A673 (cell line): ENCODE measurements around the gene AMIGO1.

ENCODE experiments used
- EZH2 ChIP-seq: fragments of 200-600 bp; sonication (generic); IDR thresholded peaks from 2 replicates; pipeline ENCODE4 v1.6.1; 2017; ENCODE audit warnings: borderline replicate concordance, low read depth, mild to moderate bottlenecking, mixed read lengths, antibody characterized with exemption, low read length; ENCODE audit not compliant: poor library complexity, severe bottlenecking
- TF ChIP-seq, protein P1 (sequence below): fragments of 300-800, 200-600 bp; sonication (generic); conservative IDR thresholded peaks from 2 replicates; pipeline ENCODE4 v1.5.1; 2017; ENCODE audit warnings: low read depth, mild to moderate bottlenecking, antibody characterized with exemption, low read length, moderate library complexity, mixed read lengths

DNA sequence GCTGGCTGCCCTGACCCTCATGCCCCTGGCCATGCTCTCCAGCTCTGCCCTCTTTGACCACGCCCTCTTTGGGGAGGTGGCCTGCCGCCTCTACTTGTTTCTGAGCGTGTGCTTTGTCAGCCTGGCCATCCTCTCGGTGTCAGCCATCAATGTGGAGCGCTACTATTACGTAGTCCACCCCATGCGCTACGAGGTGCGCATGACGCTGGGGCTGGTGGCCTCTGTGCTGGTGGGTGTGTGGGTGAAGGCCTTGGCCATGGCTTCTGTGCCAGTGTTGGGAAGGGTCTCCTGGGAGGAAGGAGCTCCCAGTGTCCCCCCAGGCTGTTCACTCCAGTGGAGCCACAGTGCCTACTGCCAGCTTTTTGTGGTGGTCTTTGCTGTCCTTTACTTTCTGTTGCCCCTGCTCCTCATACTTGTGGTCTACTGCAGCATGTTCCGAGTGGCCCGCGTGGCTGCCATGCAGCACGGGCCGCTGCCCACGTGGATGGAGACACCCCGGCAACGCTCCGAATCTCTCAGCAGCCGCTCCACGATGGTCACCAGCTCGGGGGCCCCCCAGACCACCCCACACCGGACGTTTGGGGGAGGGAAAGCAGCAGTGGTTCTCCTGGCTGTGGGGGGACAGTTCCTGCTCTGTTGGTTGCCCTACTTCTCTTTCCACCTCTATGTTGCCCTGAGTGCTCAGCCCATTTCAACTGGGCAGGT is 33.9 kb upstream of the AMIGO1 start:
- TF ChIP-seq, protein P1, sequence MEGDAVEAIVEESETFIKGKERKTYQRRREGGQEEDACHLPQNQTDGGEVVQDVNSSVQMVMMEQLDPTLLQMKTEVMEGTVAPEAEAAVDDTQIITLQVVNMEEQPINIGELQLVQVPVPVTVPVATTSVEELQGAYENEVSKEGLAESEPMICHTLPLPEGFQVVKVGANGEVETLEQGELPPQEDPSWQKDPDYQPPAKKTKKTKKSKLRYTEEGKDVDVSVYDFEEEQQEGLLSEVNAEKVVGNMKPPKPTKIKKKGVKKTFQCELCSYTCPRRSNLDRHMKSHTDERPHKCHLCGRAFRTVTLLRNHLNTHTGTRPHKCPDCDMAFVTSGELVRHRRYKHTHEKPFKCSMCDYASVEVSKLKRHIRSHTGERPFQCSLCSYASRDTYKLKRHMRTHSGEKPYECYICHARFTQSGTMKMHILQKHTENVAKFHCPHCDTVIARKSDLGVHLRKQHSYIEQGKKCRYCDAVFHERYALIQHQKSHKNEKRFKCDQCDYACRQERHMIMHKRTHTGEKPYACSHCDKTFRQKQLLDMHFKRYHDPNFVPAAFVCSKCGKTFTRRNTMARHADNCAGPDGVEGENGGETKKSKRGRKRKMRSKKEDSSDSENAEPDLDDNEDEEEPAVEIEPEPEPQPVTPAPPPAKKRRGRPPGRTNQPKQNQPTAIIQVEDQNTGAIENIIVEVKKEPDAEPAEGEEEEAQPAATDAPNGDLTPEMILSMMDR = no peak
- TF ChIP-seq EZH2 = no peak
